Coronary artery (tissue), 2 donors: ENCODE measurements around the gene RHOJ.

ENCODE experiments used
- DNase-seq: peaks from one replicate; pipeline ENCODE4 v3.0.0-alpha.2; 2017; ENCODE audit warnings: low spot score
- H3K27ac ChIP-seq, 2 donors: fragments of 200-600 bp; sonication (generic); one replicate each; pipeline ENCODE4 v1.5.1; 2016 to 2019
- H3K4me3 ChIP-seq: fragments of 200-600 bp; sonication (generic); 2 replicates; pipeline ENCODE4 v1.5.1; 2016; ENCODE audit warnings: mild to moderate bottlenecking, moderate library complexity
- TF ChIP-seq, protein P1 (sequence below): fragments of 200-600 bp; sonication (generic); IDR thresholded peaks from one replicate; pipeline ENCODE4 v1.5.1; 2019; ENCODE audit warnings: antibody characterized with exemption

The RHOJ gene

DNA sequence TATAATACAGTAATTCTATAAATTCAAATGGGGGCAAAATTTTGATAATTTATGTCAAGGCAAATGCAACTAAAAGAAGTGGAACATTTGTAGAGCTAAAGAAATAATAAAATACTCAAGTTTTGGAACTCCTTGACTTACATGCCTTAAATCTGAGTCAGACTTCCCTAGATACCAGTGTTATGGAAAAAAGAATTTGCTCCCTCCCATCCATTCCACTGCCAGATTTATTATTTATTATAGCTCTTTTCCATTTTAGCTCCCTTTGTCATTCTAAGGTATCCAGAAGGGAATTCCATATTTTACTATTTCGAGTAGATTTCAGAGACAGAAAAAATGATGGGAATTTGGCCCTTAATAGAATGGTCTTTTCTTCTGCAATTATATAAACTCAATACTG lies 44.0 kb downstream of the RHOJ start:
- Histone ChIP-seq H3K4me3 (no peak overlapping the region), H3K27ac (peak overlapping the region in 1 of 2 donors; percentile 63)
- no peak for DNase-seq
- TF ChIP-seq, protein P1, sequence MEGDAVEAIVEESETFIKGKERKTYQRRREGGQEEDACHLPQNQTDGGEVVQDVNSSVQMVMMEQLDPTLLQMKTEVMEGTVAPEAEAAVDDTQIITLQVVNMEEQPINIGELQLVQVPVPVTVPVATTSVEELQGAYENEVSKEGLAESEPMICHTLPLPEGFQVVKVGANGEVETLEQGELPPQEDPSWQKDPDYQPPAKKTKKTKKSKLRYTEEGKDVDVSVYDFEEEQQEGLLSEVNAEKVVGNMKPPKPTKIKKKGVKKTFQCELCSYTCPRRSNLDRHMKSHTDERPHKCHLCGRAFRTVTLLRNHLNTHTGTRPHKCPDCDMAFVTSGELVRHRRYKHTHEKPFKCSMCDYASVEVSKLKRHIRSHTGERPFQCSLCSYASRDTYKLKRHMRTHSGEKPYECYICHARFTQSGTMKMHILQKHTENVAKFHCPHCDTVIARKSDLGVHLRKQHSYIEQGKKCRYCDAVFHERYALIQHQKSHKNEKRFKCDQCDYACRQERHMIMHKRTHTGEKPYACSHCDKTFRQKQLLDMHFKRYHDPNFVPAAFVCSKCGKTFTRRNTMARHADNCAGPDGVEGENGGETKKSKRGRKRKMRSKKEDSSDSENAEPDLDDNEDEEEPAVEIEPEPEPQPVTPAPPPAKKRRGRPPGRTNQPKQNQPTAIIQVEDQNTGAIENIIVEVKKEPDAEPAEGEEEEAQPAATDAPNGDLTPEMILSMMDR: no peak

DNA sequence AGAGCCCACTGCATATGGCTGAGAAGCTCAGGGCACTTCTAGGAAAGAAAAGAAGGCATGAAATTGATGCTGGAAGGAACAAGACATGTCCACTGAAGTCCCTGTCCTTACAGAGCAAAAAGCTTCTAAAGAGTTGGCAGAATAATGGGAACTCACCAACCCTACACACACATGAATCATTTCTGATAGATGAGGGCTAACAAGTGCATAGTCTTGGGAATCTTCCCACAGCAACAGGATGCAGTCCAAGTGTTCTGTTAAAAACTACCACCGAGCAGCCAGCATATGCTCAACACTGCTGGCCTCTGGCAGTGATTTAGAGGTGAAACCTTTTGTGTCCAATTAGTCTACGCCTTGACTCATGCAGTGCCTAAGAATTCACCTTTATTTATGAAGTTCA lies 44.8 kb downstream of the RHOJ start:
- TF ChIP-seq, protein P1: no peak
- DNase-seq: no peak
- H3K27ac ChIP-seq: peak overlapping the region in 1 of 2 donors; percentile 63
- no peak overlapping the region for H3K4me3 ChIP-seq

DNA sequence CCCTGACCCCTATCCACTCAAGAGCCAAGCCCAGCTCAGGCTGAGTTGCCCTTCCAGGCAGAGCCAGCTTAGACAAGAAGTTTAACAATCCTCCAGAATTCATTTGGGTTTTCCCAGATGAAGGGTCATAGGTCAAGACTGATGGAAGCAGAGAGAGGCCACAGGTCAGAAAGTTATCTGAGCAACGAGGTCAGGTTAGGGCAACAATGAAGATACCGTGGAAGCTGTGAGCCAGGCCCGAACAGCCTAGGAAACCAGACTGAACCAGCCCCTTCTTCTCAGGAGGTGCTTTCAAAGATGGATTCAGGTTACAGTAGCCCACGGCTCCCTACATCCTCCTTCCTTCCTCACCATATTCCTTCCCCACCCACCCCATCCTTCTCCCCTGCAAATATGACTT lies 53.1 kb downstream of the RHOJ start:
- Histone ChIP-seq H3K4me3 (no peak overlapping the region), H3K27ac (no peak overlapping the region)
- TF ChIP-seq, protein P1: no peak
- no peak for DNase-seq

DNA sequence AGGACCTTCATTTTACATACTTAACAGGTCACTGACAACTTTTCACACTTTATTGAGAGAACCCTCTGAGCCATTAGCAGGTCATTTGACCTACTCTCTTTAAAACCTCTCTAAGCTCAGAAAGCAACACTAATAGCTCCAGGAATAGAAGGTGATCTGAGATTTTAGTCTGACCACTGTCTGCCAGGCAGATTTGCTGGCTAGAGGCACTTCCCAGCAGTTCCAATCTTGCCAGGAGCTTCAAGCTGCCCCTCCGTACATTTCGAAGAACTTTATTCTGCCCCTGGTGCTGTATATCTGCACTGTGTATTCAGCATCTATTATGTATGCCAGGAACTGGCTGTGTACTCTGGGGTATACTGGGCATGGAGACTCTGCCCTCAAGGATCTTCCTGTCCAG lies 58.2 kb downstream of the RHOJ start:
- H3K27ac ChIP-seq: no peak overlapping the region
- TF ChIP-seq, protein P1: no peak
- no peak overlapping the region for H3K4me3 ChIP-seq
- DNase-seq: no peak

DNA sequence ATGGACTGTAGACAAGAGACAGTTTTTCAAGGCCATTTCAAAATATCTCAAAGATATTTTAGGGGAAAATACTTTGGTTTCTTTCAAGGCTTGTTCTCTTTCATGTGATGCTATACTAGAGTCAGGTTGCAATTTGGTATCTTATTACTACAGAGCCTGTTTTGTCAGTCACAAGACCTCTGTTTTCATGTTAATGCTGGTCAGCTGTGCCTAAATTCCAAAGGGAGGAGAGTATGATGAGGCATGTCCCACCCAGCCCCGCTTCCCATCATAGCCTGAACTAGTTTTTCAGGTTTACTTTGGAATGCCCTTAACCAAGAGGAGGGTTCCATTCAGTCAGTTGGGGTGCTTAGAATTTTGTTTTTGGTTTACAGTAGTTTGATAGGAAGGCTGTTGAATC lies 61.9 kb downstream of the RHOJ start:
- DNase-seq: no peak
- Histone ChIP-seq H3K4me3 (no peak overlapping the region), H3K27ac (no peak overlapping the region)
- TF ChIP-seq, protein P1: no peak

DNA sequence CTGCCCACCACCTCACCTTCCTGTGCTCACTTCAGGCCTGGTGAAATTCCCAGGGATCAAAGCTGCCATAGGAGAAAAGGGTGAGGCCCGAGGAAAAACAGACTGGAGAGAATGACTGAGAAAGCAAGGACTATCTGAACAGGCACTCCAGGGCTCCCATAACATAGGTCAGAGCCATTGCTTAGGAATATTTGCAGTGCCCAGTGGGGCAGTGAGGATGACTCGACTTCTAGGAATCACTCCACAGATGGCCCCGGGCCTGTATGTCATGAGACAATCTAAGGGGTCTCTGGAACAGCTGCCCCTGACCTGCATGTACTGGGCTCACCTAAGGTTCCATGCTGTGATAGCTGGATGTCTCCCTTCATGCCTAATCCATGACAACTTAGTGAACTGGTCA lies 62.9 kb downstream of the RHOJ start:
- Histone ChIP-seq H3K4me3 (no peak overlapping the region), H3K27ac (no peak overlapping the region)

DNA sequence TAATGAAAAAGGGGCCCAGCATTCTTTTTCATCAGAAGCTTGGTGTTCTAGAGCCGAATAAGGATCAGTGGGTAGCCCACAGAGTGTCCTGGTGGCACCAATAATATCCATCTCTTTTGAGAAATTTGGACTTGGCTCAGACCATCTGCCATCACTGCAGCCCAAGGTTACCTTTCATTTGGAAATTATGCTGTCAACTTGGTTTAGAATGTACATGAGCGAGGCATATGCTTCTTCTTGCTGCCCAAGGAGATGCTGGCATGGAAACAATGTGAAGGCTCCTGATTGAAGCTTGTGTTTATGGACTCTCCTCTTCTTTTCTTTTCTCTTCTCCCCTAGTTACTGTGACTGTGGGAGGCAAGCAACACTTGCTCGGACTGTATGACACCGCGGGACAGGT lies 64.5 kb downstream of the RHOJ start:
- TF ChIP-seq, protein P1: no peak
- Histone ChIP-seq H3K4me3 (no peak overlapping the region), H3K27ac (no peak overlapping the region)
- no peak for DNase-seq

More for the DNA sequence above, 62.9 kb downstream of the RHOJ start:
- DNase-seq: no peak
- TF ChIP-seq, protein P1: no peak
